Smooth muscle cell (in vitro differentiated cells): Measurements from ENCODE around the gene MS4A6A. TPM values are rescaled to one million over a fixed set of nuclear protein-coding genes. Genes with fewer than 3 reads are reported as not detected.

ENCODE experiments used
- microRNA-seq: library from miRNA; unstranded; fragments of <30 nt; microRNA quantifications from one replicate; pipeline ENCODE4, GENCODE V29; 2016; ENCODE audit warnings: borderline number of aligned reads
- polyA plus RNA-seq: library from polyadenylated mRNA; unstranded; fragments of >200 nt; fragmentation: Nextera tagmentation; extraction: Ambion mirVana; gene quantifications from 2 replicates; pipeline ENCODE4 v1.2.1, GENCODE V29; 2016
- small RNA-seq: library from RNA; depleted of rRNA; stranded (forward); fragments of <200 nt; gene quantifications from one replicate; pipeline ENCODE3, GENCODE V24; 2014
- total RNA-seq: library from RNA; depleted of rRNA; stranded (reverse); fragments of >200 nt; gene quantifications from 2 replicates; pipeline ENCODE4 v1.2.3, GENCODE V29; 2014

The MS4A6A gene
- total and polyA plus RNA-seq, 2 experiments from 2014 or later = not detected

Small RNA genes within 50 kb of the gene (microRNA-seq; reads per million reads assigned to microRNA genes)
- gene MIR6503 = not detected

Small RNA genes within 50 kb of the gene (small RNA-seq; reads per million reads assigned to genes)
- gene MIR6503 = not detected

Other genes with a start within 250 kb of the MS4A6A start
- not detected in 2 replicates for gene OOSP1, start 244.7 kb downstream of the MS4A6A start, total RNA-seq
- not detected in 2 replicates for gene OOSP1, start 244.7 kb downstream of the MS4A6A start, polyA plus RNA-seq
- not detected in 2 replicates for gene OOSP4A, start 219.1 kb downstream of the MS4A6A start, total RNA-seq
- not detected in 2 replicates for gene OOSP4A, start 219.1 kb downstream of the MS4A6A start, polyA plus RNA-seq
- not detected in 2 replicates for gene OOSP4B, start 165.9 kb downstream of the MS4A6A start, total RNA-seq
- gene OOSP4B, start 165.9 kb downstream of the MS4A6A start, polyA plus RNA-seq = not detected in 2 replicates
- not detected in 2 replicates for gene OOSP2, start 142.7 kb downstream of the MS4A6A start, total RNA-seq
- gene OOSP2, start 142.7 kb downstream of the MS4A6A start, polyA plus RNA-seq = not detected in 2 replicates
- not detected in 2 replicates for gene MS4A3, start 126.4 kb downstream of the MS4A6A start, total RNA-seq
- gene MS4A3, start 126.4 kb downstream of the MS4A6A start, polyA plus RNA-seq = not detected in 2 replicates
- not detected in 2 replicates for gene MS4A2, start 94.4 kb downstream of the MS4A6A start, total RNA-seq
- gene MS4A2, start 94.4 kb downstream of the MS4A6A start, polyA plus RNA-seq = not detected in 2 replicates
- not detected in 2 replicates for gene MS4A4E, start 60.1 kb upstream of the MS4A6A start, total RNA-seq
- gene MS4A4E, start 60.1 kb upstream of the MS4A6A start, polyA plus RNA-seq = 0.26 TPM in 1 of 2 replicates, not detected in the other
- gene MS4A4A, start 97.6 kb upstream of the MS4A6A start, total RNA-seq = not detected in 2 replicates
- gene MS4A4A, start 97.6 kb upstream of the MS4A6A start, polyA plus RNA-seq = not detected in 2 replicates
- gene MS4A6E, start 144.2 kb upstream of the MS4A6A start, total RNA-seq = not detected in 2 replicates
- not detected in 2 replicates for gene MS4A6E, start 144.2 kb upstream of the MS4A6A start, polyA plus RNA-seq
- gene MS4A7, start 195.4 kb upstream of the MS4A6A start, total RNA-seq = not detected in 2 replicates
- gene MS4A7, start 195.4 kb upstream of the MS4A6A start, polyA plus RNA-seq = not detected in 2 replicates
- not detected in 2 replicates for gene MS4A14, start 213.4 kb upstream of the MS4A6A start, total RNA-seq
- gene MS4A14, start 213.4 kb upstream of the MS4A6A start, polyA plus RNA-seq = not detected in 2 replicates
- gene MS4A5, start 246.5 kb upstream of the MS4A6A start, total RNA-seq = not detected in 2 replicates
- gene MS4A5, start 246.5 kb upstream of the MS4A6A start, polyA plus RNA-seq = not detected in 2 replicates